COLO668 (cell line): ENCODE results near the gene SORT1.
A peak's percentile ranks its signal among the peaks of the same experiment; 100 is the strongest.
"Not testable (repeated sequence)": the region's sequence is repeated elsewhere in the genome, so short reads cannot be mapped to it uniquely, and the experiment has no call there.

Experiments used
- DNase-seq: peaks from one replicate; lab custom pipeline; 2025; ENCODE audit not compliant: unreplicated experiment; lab: John Stamatoyannopoulos, UW

SORT1 gene

DNA sequence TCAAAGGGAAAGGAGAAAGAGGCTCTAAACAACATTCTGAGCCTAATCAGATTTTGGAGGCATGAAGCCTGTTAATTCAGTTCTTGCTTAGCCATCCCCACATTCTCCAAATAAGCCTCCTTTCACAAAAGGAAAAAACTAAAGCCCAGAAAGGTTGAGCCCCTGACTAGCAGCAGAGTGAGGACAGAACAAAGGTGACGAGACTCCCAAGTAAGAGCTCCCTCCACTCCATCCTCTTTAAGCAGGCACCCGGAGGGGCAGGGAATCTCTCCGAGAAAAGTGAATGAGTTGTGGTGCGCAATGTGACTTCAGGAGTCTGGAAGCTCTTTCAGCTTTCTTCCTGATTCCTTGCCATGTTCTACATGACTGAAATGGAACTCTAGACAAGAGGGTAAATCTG, 47.5 kb downstream of the SORT1 start:
- no peak for DNase-seq

DNA sequence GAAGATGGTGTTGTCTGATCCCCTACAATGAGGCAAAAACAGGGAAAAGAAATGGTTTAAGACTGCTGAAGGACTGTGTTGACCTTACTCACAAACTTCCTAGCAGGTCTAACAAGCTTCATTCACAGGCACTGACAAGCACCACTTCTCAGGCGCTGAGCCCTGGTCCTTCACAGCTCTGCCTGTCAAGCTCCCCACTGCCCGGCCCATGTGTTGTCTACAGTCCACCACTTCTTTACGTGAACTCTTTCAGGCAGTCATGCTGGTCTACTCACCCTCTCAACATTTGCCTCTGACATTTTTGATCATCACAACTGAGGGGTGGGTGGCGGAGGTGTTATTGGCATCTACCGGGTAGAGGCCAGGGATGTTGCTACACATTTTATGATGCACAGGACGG, 50.2 kb downstream of the SORT1 start:
- DNase-seq: no peak

DNA sequence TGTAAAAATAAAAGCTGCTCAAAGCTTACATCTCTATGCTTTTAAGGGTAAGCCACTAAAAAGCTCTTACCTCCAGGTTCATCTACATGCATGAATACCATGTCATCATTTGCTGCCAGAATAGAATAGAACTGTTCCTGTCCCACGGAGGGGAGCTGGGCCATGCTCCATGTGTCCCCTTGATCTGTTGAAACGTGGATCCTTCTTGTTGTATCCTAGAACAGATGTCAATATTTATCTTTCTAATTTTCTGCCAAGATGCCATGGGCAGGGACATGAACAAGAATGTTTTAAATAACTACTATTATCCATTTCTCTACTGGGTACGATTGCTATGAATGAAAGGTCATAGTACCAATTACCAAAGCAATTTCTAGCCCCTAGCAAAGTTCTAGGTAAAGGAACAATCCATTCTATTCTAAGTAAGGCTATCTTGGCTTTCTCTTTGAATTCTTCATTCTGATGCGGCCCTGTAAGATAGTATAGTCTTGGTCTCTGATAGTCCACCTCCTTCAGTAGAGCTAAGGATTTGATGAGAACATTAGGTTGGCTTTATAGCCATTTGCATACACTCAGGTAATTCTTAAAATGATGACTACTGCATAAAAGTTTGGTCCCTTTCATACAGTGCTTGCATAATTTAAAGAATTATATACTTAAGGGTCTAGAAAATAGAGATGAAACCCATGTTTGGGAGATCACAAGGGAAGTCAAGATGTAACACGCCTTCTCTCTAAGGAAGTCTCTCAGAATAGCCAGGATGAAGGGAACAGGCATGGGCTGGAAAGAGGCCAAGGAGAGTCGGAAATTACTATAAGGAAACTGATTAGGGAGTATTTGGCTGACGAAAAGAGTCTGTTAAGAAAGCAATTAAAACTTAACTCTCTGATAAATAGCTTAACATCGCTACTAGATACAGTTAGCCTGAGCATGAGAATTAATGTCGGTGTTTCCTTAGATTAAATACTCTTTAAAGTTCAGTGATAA, 55.5 kb downstream of the SORT1 start:
- DNase-seq: no peak

DNA sequence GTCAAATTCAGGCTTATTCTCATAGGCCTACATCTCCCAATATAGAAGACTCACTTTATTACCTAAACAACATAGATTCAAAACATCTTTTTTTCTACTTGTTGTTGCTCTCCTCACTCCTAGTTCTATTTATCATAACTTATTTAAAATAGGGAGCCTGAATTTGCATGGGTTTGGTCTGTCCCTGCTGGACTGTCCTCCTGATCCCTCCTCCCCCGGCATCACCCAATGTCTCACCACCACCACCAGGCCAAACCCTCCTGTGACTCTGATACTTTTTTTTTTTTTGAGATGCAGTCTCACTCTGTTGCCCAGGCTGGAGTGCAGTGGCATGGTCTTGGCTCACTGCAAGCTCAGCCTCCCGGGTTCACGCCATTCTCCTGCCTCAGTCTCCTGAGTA, 59.1 kb downstream of the SORT1 start:
- DNase-seq: no peak

DNA sequence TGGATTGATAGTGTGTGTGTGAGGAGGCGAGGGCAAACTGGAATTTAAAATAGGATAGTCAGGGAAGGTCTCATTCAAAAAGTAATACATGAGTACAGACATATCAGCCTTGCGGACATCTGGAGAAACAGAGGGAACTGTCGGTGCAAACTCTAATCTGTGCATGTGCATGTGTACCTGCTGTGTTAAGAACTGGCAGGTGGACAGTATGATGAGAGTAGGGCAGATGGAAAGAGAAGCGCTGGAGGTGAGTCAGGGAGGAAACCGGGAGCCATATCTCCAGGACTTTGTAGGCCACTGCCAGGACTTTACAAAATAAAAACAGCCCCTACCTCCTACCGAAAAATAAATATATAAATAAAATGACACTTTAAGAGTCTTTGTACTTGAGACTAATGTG, 59.6 kb downstream of the SORT1 start:
- DNase-seq: no peak

DNA sequence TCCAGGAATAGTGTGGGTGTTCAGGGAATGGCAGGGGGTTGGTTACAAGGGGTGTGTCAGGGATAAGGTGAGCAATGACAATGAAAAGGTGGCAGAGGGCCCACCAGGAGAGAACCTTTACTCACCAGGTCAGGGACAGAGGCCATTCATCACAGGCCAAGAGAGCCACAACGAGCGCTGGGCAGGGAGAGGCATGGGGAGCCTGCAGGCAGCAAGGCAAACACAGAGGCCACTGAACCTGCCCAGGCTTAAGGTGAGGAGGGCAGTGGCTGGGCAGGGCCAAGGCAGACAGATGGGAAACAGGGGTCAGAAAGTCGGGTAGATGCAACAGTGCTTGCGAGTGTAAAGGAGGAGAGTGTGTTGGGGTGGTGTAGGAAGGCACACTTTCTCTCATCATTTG, 62.6 kb downstream of the SORT1 start:
- DNase-seq: no peak

DNA sequence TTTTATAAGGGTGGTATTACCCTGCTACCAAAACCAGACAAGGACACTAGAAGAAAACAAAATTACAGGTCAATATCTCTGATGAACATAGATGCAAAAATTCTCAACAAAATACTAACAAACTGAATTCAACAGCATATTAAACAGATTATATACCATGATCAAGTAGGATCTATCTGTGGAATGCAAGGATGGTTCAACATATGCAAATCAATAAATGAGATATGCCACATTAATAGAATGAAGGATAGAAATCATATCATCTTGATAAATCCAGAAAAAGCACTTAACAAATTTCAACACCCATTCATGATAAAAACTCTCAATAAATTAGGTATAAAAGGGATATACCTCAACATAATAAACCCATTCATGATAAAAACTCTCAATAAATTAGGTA, 66.6 kb downstream of the SORT1 start:
- no peak for DNase-seq

DNA sequence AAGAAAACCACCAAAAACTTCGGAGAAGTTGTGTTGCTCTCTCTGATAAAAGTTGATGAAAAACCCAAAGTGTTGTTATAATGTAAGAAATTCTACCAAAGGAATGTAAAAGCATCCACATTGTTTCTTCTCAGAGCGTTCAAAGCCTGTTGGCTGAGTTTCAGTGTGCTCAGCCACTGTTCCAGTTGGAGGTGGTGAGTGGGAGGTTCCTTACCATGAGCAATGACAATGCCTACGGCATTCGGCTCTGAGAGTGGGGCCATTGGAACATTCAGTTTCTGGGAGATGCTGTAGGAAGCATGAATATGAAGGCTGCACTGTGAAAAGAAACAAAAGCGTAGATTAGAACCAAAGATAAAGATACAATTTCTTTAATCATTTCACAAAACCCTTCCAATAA, 70.4 kb downstream of the SORT1 start:
- DNase-seq: no peak

DNA sequence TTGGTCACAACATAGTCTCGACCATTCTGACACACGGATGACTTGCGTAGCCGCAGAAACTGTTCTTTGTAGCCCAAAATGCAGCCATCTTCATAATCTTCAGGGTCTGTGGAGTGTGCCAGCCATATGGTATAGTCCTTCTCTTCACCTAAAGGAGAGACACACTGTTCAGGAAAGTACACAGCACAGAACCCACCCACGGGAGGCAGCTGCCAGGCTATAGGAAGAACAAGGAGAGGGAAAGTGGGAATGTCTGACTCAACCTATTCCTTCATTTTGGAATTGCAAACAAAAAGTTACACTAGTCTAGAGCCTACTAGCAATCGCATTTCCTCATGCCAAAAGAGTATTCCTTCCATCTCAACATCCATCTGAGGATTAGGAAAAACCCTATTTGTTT, 74.7 kb downstream of the SORT1 start:
- DNase-seq: no peak

DNA sequence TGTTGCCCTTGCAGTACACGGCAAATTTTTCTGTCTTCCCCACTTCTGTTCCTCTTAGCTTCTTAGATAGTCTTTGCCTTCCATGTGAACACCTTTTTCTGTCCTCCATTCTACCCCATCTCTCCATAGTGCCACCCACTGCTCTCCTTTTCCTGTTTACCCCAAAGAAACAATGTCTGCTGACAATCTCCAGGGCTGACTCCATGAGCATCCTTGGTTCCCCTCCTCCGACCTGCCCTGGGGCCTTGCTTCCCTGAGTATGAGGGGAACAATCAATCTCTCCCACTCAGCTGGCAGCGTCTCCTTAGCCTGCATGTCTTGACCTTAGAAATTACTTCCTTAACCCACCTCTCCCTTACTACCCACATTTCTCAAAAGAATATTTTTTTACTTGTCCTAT, 78.6 kb downstream of the SORT1 start:
- DNase-seq: no peak

DNA sequence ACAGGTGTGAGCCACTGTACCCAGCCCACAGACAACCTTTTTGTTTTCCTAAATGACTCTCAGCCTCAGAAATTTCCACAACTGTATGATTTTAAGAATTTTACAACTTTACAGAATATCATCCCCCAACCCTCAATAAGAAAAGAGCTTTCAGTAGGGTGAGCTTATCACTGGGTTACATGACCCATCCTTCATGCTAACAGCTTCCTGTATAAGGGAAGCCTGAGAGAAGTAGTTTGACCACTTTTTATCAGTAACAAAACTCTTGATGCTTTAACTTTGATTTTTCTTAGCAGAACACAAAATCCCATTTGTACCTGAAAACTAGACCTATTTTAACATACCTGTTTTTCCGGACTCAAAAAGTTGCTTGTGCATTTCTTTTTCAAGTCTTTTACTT, 81.2 kb downstream of the SORT1 start:
- no peak for DNase-seq

DNA sequence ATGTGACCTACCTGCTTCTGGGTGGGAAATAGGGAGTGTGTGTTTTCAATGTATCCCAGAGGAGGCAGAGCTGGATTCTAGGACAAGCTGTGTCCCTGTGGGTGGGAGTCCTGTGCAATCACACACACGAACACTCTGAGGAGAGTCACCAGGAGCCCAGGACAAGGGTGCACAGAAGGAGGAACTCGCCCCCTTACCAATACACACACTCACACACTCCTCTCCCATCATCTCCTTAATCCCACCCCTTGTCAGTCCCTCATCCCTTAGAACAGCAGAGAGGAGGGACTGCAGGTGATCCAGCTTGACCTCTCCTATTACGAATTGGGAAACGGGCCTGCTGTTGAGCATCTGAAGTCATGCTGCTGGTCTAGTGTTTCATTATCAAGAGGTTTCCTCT, 82.4 kb downstream of the SORT1 start:
- DNase-seq: no peak

DNA sequence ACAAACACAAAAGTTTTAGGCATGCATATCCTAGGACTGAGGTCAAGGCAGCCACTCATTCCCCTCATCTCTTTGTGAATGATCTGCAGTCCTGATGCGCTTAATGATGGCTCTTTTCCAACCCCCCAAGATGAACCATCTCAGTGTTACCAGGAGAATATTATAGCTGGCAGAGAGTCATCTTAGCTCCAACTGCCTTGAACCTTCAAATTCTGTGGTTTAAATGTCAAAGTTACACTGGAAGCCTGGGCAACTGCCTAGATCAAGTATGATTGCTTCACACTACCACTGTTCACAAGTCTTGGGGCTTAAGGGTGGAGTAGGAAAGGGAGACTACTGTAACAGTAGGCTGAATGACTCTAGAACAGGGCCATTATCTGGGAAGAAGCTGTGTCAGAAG, 82.9 kb downstream of the SORT1 start:
- DNase-seq: no peak

DNA sequence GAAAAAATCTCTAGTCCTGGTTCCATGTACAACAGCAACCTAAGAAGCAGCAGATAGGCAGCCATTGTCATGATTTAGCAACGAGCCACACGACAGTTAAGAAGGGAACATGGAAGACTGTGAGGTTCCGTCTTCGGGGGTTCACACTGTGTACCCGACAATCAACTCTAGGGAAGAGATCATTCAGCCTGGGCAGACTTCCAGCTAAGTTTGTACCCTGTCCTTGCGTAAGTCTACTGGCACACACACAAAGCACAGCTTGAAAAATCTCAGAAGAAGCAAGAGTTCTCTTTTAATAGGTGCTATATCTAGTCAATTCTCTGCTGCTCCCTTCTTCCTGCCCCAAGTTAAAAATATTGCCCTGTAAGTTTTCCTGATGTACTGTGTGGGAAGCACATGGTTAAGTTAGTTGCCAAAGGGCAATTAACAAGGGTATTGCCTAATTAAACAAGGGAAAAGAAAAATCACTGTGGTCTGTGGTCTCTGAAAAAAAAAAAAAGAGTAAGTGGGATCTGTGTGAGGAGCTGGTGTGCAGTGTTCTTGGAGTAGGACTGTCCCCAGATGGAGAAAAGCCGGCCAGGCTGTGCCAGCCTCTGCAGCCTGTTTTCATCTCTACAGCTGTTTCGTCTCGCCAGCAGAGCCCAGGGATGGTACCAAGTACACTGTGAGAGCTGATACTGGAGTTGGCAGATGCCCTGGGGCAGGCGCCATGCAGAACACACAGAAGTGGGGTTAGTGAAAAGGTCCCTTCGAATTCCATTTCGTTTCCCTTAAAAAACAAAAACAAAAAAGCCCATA, 84.5 kb downstream of the SORT1 start:
- DNase-seq: no peak

DNA sequence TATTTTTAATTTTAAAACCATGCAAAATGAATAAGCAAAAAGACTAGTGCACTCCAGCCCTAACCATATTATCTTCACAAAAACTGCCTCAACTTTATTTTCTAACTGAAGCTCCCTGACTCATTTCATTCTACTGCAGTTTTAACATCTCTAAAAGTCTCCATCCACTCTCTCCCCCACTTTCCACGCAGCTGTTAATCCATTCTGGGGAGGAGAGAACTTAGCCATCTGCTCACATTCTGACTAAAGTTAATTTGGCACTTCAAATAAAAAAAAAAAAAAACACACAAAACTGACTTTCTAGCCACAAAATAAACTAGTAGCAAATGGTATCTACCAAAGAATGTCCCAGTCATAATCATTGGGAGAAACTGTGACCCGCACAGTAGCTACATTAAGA, 85.5 kb downstream of the SORT1 start:
- no peak for DNase-seq

DNA sequence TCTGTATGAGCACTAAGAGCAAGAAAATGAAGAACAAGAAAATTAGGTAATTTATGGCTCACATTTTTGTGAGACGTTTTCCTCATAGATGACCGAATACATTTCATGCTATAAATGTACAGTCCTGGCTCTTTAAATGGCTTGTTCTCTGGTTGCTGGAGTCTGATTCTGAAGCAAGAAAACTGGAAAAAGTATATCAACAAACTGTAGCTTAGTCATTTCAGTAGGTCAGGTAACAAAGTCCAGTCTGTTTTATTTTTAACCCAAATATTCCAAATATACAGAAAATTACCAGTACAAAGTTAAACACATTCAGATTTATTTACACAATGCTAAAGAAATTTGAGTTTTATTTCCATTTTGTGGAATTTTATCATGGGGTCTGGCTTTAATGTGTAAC, 88.4 kb downstream of the SORT1 start:
- no peak for DNase-seq

DNA sequence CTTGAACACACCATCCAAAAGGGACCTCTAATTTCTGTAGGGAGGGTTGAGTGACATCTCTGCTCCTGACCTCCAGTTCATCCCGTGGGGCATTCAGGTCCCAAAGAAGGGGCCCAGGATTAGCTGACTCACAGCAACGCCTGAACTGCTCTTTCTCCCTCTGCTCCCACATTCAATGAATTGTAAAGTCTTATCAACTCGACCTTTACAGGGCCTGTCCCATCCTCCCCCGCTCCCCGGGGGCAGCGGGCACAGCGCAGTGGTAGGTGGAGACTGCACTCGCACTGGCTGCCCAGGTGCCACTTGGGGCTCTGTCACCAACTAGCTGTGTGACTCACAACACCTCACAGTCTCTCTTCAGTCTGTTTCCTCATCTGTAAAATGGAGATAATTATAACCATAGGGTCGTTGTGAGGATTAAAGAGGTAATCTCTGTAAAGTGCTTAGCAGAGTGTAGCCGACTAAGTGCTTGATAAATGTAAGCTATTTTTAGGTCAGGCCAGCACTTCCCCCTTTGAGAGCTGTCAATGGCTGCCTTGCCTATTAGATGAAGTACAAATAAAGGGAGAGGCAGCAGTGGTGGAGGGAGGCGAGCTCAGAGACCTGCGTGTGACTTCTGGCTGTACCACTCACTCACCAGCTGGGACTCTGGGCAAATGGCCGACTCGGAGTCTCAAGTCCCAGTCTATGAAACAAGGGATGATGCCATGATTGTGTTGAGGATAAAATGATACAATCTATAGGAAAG, 90.3 kb downstream of the SORT1 start:
- DNase-seq: peak; percentile 38

DNA sequence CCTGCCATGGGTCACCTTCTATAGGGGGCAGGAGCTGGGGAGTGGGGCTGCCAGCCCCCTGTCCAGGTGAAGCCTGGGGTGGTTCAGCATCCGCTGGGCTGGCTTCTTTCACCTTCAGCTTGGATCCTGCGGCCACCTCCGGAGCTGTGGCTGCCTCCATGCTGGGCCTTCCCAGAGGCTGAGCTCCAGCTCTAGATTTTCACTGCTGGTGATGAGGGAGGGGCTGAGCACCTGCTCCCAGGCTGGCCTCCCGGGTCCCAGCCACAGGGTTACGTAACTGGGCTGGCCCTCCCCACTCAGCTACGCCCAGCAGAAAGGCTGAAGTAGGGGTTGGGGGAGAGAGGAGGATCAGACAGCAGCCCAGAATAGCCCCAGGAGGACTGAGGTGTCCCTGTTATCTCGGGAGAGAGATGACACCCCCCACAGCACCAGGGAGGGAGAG, 90.9 kb downstream of the SORT1 start, which contains the start of gene MYBPHL:
MYBPHL (minus strand) TSS at position 180 of the 442 bp plus-strand sequence; CDS start at position 160, 20 bp downstream.
- DNase-seq: no peak

DNA sequence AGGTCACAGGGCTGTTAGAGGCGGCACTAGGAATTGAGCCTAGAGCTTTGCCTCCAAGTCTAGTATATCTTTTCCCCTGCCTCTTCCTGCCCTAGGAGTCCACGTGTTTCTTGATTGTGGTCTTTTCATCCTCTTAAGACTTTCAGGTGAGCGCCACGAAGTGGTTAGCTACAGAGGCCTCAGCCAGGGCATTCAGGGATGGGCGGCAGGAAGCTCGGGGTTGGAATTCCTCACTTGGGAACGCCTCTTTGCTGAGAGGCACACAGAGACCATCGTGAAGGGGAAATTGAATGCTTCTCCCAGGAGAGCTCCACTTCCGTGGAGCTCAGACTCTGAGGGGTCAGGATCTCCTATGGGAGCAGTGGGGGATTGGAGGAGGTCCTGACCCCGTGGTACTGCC, 91.7 kb downstream of the SORT1 start:
- not testable (repeated sequence) for DNase-seq

DNA sequence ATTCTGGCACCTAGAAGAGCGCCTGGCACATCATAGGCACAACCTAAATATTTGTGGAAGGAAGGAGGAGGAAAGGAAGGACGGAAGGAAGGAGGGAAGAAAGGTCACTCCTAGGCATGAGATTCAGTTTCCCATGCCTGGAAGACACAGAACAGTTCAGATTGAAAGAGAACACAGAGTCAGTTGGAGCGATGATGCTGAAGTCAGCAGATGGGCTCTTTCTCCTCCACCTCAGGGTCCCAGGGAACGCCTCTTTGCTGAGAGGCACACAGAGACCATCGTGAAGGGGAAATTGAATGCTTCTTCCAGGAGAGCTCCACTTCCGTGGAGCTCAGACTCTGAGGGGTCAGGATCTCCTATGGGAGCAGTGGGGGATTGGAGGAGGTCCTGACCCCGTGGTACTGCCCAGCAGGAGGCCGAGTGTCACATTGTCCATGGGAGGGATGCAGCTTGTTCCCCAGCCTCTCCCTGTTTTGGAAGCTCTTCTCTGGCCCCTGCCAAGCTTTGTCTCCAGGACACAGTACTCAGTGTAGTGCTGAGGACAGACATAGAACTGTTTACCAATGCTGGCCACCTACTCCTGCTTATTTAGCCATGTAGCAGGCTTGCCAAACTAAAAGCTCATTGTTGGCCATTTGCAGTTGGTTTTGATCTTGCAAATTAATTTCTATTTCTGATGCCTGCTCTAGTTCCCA, 93.3 kb downstream of the SORT1 start:
- no peak for DNase-seq

DNA sequence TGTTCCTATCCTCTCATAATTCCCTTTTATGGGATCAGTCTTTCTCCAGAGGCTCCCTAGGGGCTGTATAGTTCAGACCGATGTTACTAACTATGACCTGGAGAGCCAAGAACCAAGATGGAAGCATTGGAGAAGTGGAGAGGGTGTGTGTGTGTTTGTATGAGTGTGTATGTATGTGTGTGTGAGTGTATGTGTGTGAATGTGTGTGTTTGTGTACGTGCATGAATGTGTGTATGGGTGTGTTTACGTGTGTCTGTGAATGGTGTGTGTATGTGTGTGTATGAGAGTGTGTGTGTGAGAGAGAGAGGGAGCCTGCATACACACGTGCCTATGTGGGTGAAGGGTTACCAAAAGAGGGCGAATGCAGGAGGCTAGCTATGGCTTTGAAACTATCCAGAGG, 95.8 kb downstream of the SORT1 start:
- no peak for DNase-seq
